Measurements from ENCODE around the gene RPS26. TPM values are rescaled to one million over a fixed set of nuclear protein-coding genes. Genes with fewer than 3 reads are reported as not detected.

Gene RPS26
- polyA plus RNA-seq, 1 donor from 2014 or later, result 598 TPM

- Histone ChIP-seq H3K27me3 (ENCODE audit: insufficient read depth, low read depth, low read length) (peaks cover 3% of the 10 kb centered on the region), H3K9me3 (ENCODE audit: low read length) (no peaks in the 10 kb centered on the region), H3K79me2 (replicated peaks; ENCODE audit: insufficient read depth, low read length) (no peaks in the 10 kb centered on the region), H2AFZ (ENCODE audit: low read depth, low read length) (no peak overlapping the region), H3K4me3 (ENCODE audit: low read length) (no peak overlapping the region), H3K27ac (ENCODE audit: low read length) (no peak overlapping the region), H3K9ac (ENCODE audit: low read length) (no peak overlapping the region), H3F3A (ENCODE audit: insufficient read depth, low read length, poor library complexity, severe bottlenecking) (no peaks in the 10 kb centered on the region), H3K36me3 (ENCODE audit: insufficient read depth, low read length) (no peaks in the 10 kb centered on the region), H3K9me2 (ENCODE audit: insufficient read depth, low read length) (no peaks in the 10 kb centered on the region), H4K20me1 (ENCODE audit: insufficient read depth) (no peaks in the 10 kb centered on the region), H3K4me2 (ENCODE audit: low read length) (no peak overlapping the region)
- TF ChIP-seq POLR2AphosphoS5 (IDR thresholded peaks at IDR 0.05) (no peak), TAF1 (IDR thresholded peaks at IDR 0.05; ENCODE audit: low read depth) (no peak)
Observed at GRCh38 chr12:56087220-56087619, 45.5 kb downstream of the RPS26 start.

Other genes with a start within 250 kb of the RPS26 start
- gene SARNP, start 224.2 kb upstream of the RPS26 start, polyA plus RNA-seq, result 245 and 332 TPM in 2 replicates
- gene ORMDL2, start 223.9 kb upstream of the RPS26 start, polyA plus RNA-seq, result 6.1 and 11.5 TPM in 2 replicates
- 45.0 and 46.4 TPM in 2 replicates for gene DNAJC14, start 212.3 kb upstream of the RPS26 start, polyA plus RNA-seq
- gene MMP19, start 199.0 kb upstream of the RPS26 start, polyA plus RNA-seq, result not detected in 2 replicates
- gene PYM1, start 114.0 kb upstream of the RPS26 start, polyA plus RNA-seq, result 45.7 and 49.3 TPM in 2 replicates
- gene DGKA, start 110.8 kb upstream of the RPS26 start, polyA plus RNA-seq, result 1.1 and 1.2 TPM in 2 replicates
- gene PMEL, start 75.9 kb upstream of the RPS26 start, polyA plus RNA-seq, result not detected in 2 replicates
- 2.3 and 2.6 TPM in 2 replicates for gene CDK2, start 75.1 kb upstream of the RPS26 start, polyA plus RNA-seq
- 39.6 and 43.9 TPM in 2 replicates for gene RAB5B, start 67.8 kb upstream of the RPS26 start, polyA plus RNA-seq
- gene SUOX, start 44.6 kb upstream of the RPS26 start, polyA plus RNA-seq, result 13.1 and 20.4 TPM in 2 replicates
- gene IKZF4, start 20.9 kb upstream of the RPS26 start, polyA plus RNA-seq, result 4.8 and 5.0 TPM in 2 replicates
- 0.58 and 0.78 TPM in 2 replicates for gene ERBB3, start 38.2 kb downstream of the RPS26 start, polyA plus RNA-seq
- gene PA2G4, start 62.6 kb downstream of the RPS26 start, polyA plus RNA-seq, result 109 and 115 TPM in 2 replicates
- gene RPL41, start 74.7 kb downstream of the RPS26 start, polyA plus RNA-seq, result 1,970 and 2,186 TPM in 2 replicates
- gene ZC3H10, start 76.3 kb downstream of the RPS26 start, polyA plus RNA-seq, result 6.7 and 11.3 TPM in 2 replicates
- 19.6 and 25.1 TPM in 2 replicates for gene ESYT1, start 86.3 kb downstream of the RPS26 start, polyA plus RNA-seq
- gene MYL6B, start 110.7 kb downstream of the RPS26 start, polyA plus RNA-seq, result 369 and 376 TPM in 2 replicates
- gene MYL6, start 116.4 kb downstream of the RPS26 start, polyA plus RNA-seq, result 2,918 and 3,234 TPM in 2 replicates
- gene SMARCC2, start 147.6 kb downstream of the RPS26 start, polyA plus RNA-seq, result 85.6 and 93.2 TPM in 2 replicates
- gene RNF41, start 180.0 kb downstream of the RPS26 start, polyA plus RNA-seq, result 87.9 and 108 TPM in 2 replicates
- gene NABP2, start 182.4 kb downstream of the RPS26 start, polyA plus RNA-seq, result 54.3 and 79.1 TPM in 2 replicates
- gene SLC39A5, start 188.1 kb downstream of the RPS26 start, polyA plus RNA-seq, result 0.33 TPM in 1 of 2 replicates, not detected in the other
- 7.3 and 8.3 TPM in 2 replicates for gene ANKRD52, start 216.5 kb downstream of the RPS26 start, polyA plus RNA-seq
- 56.5 and 62.4 TPM in 2 replicates for gene COQ10A, start 225.0 kb downstream of the RPS26 start, polyA plus RNA-seq

Data from neural cell (in vitro differentiated cells).